HEK293 (cell line): Measurements from ENCODE around the gene AMN.

Experiments used
- BCL6B ChIP-seq: fragments of 450-650 bp; formaldehyde crosslinking; IDR thresholded peaks from 2 replicates; pipeline ENCODE4 v1.5.1; 2017; ENCODE audit warnings: missing biosample characterization, missing genetic modification characterization
- SP2 ChIP-seq: fragments of 450-650 bp; formaldehyde crosslinking; IDR thresholded peaks from 2 replicates; pipeline ENCODE4 v1.5.1; 2016; ENCODE audit warnings: missing biosample characterization, missing genetic modification characterization
- YY2 ChIP-seq: fragments of 450-650 bp; formaldehyde crosslinking; IDR thresholded peaks from 2 replicates; pipeline ENCODE4 v1.5.1; 2016; ENCODE audit warnings: missing biosample characterization, missing genetic modification characterization
- ZEB2 ChIP-seq: fragments of 450-650 bp; formaldehyde crosslinking; IDR thresholded peaks from 2 replicates; pipeline ENCODE4 v1.5.1; 2016; ENCODE audit warnings: missing biosample characterization, missing genetic modification characterization
- ZNF274 ChIP-seq, 2 experiments: fragments of 200-500 bp in 1 of 2; fragments of 450-650 bp in 1 of 2; sonication (Bioruptor generic) in 1 of 2; formaldehyde crosslinking in 1 of 2; IDR thresholded peaks; 2 replicates each; pipeline versions ENCODE4 v1.5.1 to v1.6.1; 2014 to 2016; ENCODE audit warnings: borderline replicate concordance in 1 of 2, inconsistent platforms in 1 of 2, low read length in 1 of 2, missing biosample characterization in 1 of 2, missing genetic modification characterization in 1 of 2
- ZNF354C ChIP-seq: fragments of 450-650 bp; formaldehyde crosslinking; IDR thresholded peaks from 2 replicates; pipeline ENCODE4 v1.5.1; 2016; ENCODE audit warnings: missing biosample characterization, missing genetic modification characterization, low read depth, borderline replicate concordance
- ZNF501 ChIP-seq: fragments of 450-650 bp; formaldehyde crosslinking; IDR thresholded peaks from 2 replicates; pipeline ENCODE4 v1.5.1; 2016; ENCODE audit warnings: missing biosample characterization, missing genetic modification characterization
- ZNF514 ChIP-seq: fragments of 450-650 bp; formaldehyde crosslinking; IDR thresholded peaks from 2 replicates; pipeline ENCODE4 v1.5.1; 2016; ENCODE audit warnings: missing biosample characterization, missing genetic modification characterization
- ZNF521 ChIP-seq: fragments of 450-650 bp; formaldehyde crosslinking; IDR thresholded peaks from 2 replicates; pipeline ENCODE4 v1.5.1; 2017; ENCODE audit warnings: missing biosample characterization, mild to moderate bottlenecking, missing genetic modification characterization
- ZNF529 ChIP-seq: fragments of 450-650 bp; formaldehyde crosslinking; IDR thresholded peaks from 2 replicates; pipeline ENCODE4 v1.5.1; 2017; ENCODE audit warnings: missing genetic modification characterization, missing biosample characterization; ENCODE audit not compliant: insufficient replicate concordance
- ZNF555 ChIP-seq: fragments of 450-650 bp; formaldehyde crosslinking; conservative IDR thresholded peaks from 2 replicates; pipeline ENCODE4 v1.5.1; 2017; ENCODE audit warnings: missing biosample characterization, mild to moderate bottlenecking, missing genetic modification characterization, inconsistent platforms
- ZNF76 ChIP-seq: fragments of 450-650 bp; formaldehyde crosslinking; IDR thresholded peaks from 2 replicates; pipeline ENCODE4; 2016; ENCODE audit warnings: low read depth, missing biosample characterization, missing genetic modification characterization, borderline replicate concordance
- TF ChIP-seq, protein P1 (sequence below): fragments of 450-650 bp; formaldehyde crosslinking; IDR thresholded peaks from 2 replicates; pipeline ENCODE4 v1.5.1; 2016; ENCODE audit warnings: missing biosample characterization, missing genetic modification characterization
- TF ChIP-seq, protein P2 (sequence below): fragments of 450-650 bp; formaldehyde crosslinking; IDR thresholded peaks from 2 replicates; pipeline ENCODE4 v1.5.1; 2016; ENCODE audit warnings: missing biosample characterization, missing genetic modification characterization

- TF ChIP-seq ZNF354C (tag by site-specific recombination) (no peak), ZNF514 (tag by site-specific recombination) (no peak), BCL6B (tag by site-specific recombination) (no peak), ZNF501 (no peak), ZNF76 (tag by site-specific recombination) (no peak), ZNF529 (tag by site-specific recombination) (no peak), ZNF274 (IDR thresholded peaks at IDR 0.05; ENCODE audit: low read length) (no peak), ZNF274 (tag by site-specific recombination; IDR thresholded peaks at IDR 0.05; ENCODE audit: borderline replicate concordance) (no peak), YY2 (tag by site-specific recombination) (no peak), ZNF521 (tag by site-specific recombination) (no peak), SP2 (tag by site-specific recombination) (no peak), ZEB2 (tag by site-specific recombination) (no peak), ZNF555 (no peak)
- TF ChIP-seq, protein P1, sequence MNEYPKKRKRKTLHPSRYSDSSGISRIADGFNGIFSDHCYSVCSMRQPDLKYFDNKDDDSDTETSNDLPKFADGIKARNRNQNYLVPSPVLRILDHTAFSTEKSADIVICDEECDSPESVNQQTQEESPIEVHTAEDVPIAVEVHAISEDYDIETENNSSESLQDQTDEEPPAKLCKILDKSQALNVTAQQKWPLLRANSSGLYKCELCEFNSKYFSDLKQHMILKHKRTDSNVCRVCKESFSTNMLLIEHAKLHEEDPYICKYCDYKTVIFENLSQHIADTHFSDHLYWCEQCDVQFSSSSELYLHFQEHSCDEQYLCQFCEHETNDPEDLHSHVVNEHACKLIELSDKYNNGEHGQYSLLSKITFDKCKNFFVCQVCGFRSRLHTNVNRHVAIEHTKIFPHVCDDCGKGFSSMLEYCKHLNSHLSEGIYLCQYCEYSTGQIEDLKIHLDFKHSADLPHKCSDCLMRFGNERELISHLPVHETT (tag by site-specific recombination), result no peak
- TF ChIP-seq, protein P2, sequence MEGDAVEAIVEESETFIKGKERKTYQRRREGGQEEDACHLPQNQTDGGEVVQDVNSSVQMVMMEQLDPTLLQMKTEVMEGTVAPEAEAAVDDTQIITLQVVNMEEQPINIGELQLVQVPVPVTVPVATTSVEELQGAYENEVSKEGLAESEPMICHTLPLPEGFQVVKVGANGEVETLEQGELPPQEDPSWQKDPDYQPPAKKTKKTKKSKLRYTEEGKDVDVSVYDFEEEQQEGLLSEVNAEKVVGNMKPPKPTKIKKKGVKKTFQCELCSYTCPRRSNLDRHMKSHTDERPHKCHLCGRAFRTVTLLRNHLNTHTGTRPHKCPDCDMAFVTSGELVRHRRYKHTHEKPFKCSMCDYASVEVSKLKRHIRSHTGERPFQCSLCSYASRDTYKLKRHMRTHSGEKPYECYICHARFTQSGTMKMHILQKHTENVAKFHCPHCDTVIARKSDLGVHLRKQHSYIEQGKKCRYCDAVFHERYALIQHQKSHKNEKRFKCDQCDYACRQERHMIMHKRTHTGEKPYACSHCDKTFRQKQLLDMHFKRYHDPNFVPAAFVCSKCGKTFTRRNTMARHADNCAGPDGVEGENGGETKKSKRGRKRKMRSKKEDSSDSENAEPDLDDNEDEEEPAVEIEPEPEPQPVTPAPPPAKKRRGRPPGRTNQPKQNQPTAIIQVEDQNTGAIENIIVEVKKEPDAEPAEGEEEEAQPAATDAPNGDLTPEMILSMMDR (tag by site-specific recombination), result no peak
Observed at GRCh38 chr14:102897299-102898027, 25.0 kb upstream of the AMN start.
